Stimulated activated CD8-positive, alpha-beta memory T cell treated with anti-CD3 and anti-CD28 coated beads, Interleukin-12 subunit alpha, Interleukin-12 subunit beta, amount 100 ng/mL, for 4 hours (primary cell): ENCODE data around the gene IFT88.

Experiments
- DNase-seq: peaks from one replicate; pipeline ENCODE4 v3.0.0-alpha.2; 2020; ENCODE audit warnings: low read depth

The IFT88 gene

GRCh38 chr13:20686167-20686566, 119.2 kb downstream of the IFT88 start:
- no peak for DNase-seq

- DNase-seq: no peak
Observed at GRCh38 chr13:20686863-20687579, 120.1 kb downstream of the IFT88 start.

GRCh38 chr13:20689291-20689690, 122.3 kb downstream of the IFT88 start:
- no peak for DNase-seq

GRCh38 chr13:20691616-20692015, 124.7 kb downstream of the IFT88 start:
- no peak for DNase-seq

DNA sequence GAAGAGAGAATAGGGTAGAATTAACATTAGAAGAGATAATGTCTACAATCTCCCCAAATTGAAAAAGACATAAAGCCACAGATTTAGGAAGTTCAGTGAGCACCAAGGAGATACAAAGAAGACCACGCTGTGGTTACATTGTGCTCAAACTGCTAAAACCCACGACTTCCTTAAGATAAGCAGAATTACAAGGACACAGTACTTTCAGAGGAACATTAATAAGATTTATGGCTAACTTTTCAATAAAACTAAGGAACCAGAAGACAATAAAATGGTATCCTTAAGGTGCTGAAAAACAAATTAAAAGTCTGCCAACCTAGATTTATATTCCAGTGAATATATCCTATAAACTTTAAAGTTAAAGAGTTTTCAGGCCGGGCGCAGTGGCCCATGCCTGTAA, 129.1 kb downstream of the IFT88 start:
- DNase-seq: no peak

GRCh38 chr13:20699715-20700114, 132.8 kb downstream of the IFT88 start:
- no peak for DNase-seq

GRCh38 chr13:20700288-20700687, 133.3 kb downstream of the IFT88 start:
- DNase-seq: no peak

DNA sequence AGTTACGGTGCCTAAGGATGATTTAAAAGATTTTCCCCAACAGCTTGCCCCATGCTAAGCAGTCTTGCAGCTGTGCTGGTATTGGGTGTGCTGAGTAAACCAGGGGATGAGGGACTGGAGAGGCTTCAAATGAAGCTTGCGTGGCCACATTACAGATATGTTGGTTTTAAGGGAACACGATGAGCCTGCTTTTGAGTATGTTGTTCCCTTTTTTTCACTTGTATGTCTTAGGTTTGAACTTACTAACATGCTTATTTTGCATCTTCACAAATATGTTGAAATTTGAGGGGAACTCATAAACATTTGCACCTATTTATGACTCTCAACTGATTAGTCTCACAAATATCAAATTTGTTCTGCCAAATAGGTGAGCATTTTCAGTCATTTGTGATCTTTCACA, 134.5 kb downstream of the IFT88 start:
- DNase-seq: no peak

- DNase-seq: no peak
Observed at GRCh38 chr13:20702530-20702914, 135.6 kb downstream of the IFT88 start.

DNA sequence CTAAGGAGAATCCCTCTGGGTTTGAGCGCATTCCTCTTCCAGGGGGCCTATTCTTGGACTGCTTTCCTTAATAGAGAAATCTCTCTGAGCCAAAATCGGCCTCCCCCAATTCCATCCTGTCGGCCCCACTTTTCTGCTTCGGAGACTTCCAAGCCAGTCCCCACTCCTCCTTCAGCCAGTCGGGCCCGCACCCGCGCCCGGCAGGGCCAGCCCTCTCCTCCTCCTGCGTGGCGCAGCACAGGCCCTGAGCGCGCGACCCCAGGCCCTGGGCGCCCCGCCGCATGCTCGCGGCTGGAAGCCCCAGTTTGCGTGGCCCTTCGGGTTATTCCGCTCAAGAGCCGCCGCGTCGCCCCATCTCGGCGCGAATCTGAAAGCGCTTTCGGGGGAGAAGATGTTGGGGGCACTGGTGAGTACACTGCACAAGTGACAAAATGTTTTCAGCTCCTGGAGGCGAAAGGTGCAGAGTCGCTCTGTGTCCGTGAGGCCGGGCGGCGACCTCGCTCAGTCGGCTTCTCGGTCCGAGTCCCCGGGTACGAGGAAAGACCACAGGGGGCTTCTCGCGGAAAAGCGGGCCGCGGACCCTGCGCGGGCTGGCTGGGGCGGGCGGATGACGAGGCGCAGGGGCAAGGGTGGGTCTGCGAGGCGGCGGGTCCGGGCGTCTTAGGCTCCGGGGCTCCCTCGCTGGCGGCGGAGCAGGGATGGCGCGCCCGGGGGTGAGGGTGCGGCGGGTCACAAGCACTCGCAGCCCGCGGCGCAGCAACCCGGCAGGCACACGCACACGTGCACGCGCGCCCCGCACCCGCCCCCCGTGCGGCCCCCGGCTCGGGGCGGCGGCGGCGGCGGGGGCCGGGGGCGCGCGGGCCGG, 136.2 kb downstream of the IFT88 start, which contains the start of gene IL17D:
Gene IL17D, plus strand, starts transcription at position 785 of the 865 bp plus-strand sequence. CDS start 303 bp downstream, outside the sequence.
- DNase-seq: peak; percentile 30

GRCh38 chr13:20703780-20704458, 137.0 kb downstream of the IFT88 start:
- DNase-seq: peak; percentile 64

DNA sequence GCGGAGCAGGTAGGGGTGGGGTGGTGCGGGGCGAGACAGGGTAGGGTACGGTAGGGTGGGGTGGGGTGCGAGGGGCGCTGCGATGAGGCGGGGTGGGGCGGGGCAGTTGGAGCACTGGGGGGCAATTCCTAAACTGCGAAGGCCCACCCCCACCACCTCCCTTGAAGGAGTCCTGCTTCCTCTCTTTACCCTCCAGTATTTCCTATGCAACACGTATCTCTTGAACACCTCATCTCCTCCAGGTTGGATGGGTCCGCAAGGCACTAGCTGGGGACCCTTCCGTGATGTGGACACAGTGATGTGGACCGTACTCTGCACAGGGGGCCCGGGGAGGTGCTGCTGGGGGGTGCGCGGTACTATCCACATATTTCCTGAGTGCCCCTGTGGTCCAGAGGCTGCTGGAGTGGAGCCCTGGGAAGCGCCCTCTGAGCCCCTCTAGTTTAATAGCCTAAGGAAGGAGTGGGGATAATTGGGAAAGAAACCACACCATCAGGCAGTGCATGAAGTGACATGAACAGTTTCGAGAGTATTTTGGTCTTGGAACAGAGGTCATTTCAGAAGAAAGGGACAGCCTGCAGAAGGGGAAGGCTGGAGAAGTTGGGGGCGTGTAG, 137.6 kb downstream of the IFT88 start:
- DNase-seq: no peak

DNA sequence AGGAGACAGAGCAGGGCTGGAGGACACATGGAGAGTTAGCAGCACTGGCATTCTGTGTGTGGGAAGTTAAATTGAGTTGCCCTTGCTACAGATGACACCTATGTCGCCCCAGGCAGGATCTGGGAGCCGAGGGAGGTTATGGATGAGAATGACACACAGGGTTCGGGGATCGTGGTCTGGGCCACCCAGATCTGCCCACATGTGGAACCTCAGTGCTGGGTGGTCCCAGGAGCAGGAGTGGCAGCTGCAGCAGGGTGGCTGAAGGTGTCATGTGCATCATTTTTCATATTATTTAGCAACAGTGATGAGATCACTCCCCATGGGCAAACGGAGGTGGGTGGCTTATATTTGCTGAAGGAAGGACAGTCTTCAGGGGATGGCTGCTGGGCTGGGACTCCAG, 139.7 kb downstream of the IFT88 start:
- no peak for DNase-seq

DNA sequence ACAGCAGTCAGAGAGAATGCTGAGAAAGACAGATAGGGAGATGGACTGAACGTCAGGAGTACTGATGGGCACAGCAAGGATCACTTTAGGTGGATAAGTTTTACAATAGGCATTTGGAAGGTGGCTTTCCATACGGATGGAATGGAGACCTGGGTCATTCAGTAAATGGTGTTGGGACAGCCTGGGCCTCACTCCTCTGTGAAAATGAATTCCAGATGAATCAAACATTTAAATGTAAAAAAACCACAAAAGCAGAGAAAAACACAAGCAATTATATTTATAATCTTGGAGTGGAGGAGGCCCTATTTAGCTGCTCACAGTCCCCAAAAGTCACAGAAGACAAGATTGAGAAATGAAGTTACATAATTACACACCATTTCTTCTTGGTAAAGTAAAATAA, 141.3 kb downstream of the IFT88 start:
- no peak for DNase-seq

DNA sequence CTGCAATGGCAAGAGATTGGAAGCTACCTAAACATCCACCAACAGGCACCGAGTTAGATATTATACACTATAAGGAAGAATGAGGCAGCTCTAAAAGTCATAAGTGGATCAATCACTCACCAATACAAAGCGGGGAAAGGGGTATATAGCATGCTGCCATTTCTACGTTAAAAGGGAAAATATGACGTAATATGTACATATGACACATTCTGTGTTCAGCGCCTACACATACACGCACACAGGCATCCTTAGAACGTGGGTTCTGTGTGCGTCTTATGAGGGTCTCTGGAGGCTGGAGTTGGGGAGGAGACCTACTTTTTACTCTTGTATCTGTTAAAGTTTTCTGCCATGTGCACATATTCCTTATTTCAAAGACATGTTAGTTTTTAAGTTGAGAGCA, 142.4 kb downstream of the IFT88 start:
- DNase-seq: no peak

- DNase-seq: no peak
Observed at GRCh38 chr13:20709782-20710181, 142.8 kb downstream of the IFT88 start.

DNA sequence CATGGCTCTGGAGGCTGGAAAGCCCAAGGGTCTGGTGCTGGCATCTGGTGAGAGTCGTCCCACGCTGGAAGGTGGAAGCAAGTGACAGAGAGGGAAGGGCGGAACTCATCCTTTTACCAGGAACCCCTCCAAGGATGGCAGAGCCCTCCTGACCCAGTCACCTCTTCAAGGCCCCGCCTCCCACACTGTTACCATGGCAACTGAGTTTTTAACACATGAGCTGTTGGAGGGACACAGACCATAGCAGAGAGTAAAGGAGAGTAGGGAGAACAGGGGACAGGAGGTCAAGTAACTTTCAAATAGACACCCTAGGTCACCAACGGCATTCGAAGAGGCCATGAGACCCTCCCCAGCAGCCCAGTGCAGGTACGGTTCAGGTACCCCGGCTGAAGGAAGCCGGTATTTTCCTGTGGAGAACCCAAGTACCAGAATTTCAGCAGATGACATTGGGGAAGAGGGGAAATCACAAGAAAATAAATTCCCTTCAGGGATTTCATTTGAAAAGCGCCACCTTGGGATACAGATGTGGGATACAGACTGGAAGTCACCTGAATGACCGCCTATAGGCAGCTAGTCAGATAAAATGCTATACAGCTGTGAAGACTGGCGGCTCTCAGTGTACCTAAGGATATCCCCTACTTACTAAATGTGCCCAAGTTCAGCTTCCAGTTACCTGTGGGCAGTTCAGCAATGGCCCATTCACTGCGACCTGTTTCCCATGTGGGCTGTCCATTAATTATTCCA, 144.5 kb downstream of the IFT88 start:
- DNase-seq: no peak

GRCh38 chr13:20713014-20713376, 146.0 kb downstream of the IFT88 start:
- no peak for DNase-seq

DNA sequence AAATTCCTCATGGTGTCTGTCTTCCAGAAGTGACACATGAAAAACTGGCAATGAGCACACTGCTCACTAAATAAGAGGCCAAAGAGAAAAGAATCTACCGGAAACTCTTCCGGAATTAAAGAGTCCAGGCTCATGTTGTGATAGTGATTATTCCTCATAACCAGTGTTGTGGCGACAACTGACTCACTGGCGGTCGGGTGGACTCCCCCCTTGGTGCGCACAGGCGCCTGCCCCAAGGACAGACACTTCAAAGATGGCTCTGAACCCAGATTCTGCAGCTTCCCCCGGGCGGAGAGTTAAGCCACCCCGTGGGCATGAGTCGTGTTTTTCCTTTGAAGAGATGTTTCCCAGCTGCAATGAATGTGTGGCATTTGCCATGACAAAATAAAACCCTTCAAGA, 146.8 kb downstream of the IFT88 start:
- DNase-seq: no peak

- no peak for DNase-seq
Observed at GRCh38 chr13:20714161-20714560, 147.2 kb downstream of the IFT88 start.

DNA sequence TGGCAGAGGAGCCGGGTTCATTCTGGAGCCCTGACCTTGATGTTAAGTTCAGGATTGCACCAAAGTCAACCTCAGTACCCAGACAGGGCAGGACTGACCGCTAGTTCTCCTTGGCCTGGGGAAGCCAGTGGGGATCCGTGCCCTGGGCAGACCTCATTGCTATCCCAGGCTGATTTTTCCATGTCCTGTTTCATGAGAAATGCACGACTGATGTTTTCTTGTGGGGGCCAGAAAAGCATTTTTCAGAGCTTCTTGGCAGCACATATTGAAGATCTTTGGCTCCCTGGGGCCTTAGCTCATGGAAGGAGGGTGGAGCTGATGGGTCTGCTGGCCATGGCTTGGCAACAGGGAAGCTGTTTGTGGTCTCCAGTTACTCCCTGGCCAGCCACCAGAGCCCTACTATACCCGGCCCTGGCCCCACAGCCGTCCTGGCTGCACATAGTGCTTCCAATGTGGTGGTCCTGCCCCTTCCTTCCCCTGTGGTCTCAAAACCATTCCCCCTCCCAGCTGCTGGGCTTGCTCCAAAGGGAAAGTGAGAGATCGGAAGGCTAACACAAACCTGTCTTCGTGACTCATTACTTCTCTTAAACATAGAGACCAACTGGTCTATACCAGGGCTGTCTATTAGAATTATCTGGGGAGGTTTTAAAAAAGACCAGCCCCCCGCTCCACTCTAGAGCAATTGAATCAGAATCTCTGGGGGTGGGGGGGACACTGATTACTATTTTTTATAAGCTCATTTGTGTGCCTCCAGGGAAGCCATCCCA, 147.8 kb downstream of the IFT88 start:
- DNase-seq: no peak
